NK-92 treated with Interleukin-12 subunit alpha and Interleukin-12 subunit beta, amount 100 ng/mL, for 24 hours (cell line): ENCODE data around the gene KBTBD13.
"Not testable (repeated sequence)": the region's sequence is repeated elsewhere in the genome, so short reads cannot be mapped to it uniquely, and the experiment has no call there.

Experiments used
- DNase-seq: peaks from one replicate; lab custom pipeline; 2025; lab: John Stamatoyannopoulos, UW

KBTBD13 gene

DNA sequence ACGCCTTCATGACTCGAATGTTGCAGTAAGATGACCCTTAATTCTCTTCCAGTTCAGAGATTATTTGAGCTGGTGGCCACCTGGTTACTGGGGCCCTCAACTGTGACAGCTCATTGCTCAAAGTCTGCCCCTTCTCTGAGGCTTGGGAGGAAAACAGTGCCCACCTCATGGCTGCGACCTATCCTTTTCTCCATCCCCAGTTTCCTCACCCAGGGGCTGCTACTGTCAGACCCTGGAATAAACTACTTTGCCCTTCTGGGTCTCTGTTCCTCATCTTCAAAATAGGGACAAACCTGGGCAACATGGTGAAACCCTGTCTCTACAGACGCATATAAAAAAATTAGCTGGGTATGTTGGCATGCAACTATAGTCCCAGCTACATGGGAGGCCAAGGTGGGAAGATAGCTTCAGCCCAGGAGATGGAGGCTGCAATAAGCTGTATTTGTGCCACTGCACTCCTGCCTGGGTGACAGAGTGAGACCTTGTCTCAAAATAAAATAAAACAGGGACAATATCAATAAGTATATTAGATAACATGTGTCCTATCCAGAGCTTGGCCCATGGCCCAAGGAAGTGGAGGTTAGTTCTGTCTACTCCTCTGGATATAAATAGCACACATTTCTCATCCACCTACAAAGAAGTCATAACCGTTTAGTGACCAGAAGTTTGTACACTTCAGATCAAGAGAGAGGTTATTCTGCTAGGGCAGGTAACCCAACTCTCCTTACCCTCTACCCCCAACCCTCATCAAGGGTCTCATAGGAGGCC is 6.6 kb upstream of the KBTBD13 start:
- DNase-seq = no peak

DNA sequence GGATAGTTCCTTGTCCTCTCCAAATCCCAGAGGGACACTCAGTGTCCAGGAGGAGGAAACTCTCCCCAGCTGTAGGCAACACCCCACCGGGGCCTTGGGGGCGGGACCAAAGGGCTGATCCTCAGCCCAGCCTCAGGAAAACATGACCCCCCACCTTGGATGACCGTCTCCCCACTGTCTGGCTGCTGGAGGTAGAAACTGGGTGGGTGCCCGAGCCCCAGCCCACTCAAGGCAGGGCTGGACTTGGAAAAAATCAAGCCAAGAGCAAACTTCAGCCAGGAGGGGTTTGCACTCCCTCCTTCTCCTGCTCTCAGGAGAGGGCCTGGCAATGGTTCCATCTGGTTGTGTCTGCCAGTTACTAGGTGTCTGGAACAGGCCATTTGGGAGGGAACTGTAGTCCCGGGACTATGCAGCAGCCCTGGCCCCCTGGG is 5.2 kb upstream of the KBTBD13 start:
- DNase-seq = no peak

DNA sequence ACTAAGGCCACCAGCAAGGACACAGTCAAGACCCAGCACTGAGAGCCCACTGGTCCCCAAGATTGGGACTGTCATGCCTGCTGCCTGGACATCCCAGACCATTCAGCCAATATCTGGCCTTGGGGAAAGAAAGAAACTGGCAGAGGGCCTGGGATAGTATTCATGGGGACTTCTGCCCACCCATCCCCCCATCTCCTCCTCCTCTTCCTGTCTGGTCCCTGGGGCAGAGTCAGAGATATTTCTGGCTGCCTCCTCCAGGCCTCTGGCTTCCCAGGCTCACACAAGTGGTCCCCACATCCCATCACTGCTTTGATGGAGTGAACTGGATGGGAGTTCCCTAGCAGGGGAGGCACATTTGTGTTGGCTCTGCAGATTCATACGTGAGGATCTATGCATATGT is 4.5 kb upstream of the KBTBD13 start:
- no peak for DNase-seq

DNA sequence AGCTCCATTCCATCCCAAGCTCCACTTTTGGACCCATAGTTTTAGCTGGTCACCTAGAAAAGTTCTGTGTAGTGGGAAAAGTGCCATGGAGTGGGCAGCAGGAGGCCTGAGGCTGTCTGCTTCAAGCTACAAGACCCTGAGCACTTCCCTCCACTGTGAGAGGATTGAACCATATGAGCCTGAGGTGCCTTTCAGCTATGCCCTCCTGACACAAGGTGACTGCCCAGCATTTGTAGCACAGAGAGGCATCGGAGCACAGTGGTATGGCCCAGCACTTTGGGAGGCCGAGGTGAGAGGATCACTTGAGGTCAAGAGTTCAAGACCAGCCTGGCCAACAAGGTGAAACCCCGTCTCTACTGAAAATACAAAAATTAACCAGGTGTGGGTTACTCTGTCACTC is 3.9 kb upstream of the KBTBD13 start:
- no peak for DNase-seq

DNA sequence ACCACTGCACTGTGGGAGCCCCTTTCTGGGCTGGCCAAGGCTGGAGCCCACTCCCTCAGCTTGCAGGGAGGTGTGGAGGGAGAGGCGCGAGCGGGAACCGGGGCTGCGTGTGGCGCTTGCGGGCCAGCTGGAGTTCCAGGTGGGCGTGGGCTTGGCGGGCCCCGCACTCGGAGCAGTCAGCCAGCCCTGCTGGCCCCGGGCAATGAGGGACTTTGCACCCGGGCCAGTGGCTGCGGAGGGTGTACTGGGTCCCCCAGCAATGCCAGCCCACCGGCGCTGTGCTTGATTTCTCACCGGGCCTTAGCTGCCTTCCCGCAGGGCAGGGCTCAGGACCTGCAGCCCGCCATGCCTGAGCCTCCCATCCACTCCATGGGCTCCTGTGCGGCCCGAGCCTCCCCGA is 1.6 kb upstream of the KBTBD13 start:
- not testable (repeated sequence) for DNase-seq

DNA sequence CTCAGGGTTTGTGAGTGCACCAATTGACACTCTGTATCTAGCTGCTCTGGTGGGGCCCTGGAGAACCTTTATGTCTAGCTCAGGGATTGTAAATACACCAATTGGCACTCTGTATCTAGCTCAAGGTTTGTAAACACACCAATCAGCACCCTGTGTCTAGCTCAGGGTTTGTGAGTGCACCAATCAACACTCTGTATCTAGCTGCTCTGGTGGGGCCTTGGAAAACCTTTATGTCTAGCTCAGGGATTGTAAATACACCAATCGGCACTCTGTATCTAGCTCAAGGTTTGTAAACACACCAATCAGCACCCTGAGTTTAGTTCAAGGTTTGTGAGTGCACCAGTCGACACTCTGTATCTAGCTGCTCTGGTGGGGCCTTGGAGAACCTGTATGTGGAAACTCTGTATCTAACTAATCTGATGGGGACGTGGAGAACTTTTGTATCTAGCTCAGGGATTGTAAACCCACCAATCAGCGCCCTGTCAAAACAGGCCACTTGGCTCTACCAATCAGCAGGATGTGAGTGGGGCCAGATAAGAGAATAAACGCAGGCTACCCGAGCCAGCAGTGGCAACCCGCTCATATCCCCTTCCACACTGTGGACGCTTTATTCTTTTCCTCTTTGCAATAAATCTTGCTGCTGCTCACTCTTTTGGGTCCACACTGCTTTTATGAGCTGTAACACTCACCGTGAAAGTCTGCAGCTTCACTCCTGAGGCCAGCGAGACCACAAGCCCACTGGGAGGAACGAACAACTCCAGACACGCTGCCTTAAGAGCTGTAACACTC is 745 bp upstream of the KBTBD13 start:
- not testable (repeated sequence) for DNase-seq

DNA sequence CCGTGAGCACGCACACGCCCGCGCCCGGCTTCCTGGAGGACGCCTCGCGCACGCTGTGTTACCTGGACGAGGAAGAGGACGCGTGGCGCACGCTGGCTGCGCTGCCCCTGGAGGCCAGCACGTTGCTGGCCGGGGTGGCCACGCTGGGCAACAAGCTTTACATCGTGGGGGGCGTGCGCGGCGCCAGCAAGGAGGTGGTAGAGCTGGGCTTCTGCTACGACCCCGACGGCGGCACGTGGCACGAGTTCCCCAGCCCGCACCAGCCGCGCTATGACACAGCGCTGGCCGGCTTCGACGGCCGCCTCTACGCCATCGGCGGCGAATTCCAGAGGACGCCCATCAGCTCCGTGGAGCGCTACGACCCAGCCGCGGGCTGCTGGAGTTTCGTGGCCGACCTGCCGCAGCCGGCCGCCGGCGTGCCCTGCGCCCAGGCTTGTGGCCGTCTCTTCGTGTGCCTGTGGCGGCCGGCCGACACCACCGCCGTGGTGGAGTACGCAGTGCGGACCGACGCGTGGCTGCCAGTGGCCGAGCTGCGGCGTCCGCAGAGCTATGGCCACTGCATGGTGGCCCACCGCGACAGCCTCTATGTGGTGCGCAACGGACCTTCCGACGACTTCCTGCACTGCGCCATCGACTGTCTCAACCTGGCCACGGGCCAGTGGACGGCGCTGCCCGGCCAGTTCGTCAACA is 890 bp downstream of the KBTBD13 start:
- DNase-seq = no peak

DNA sequence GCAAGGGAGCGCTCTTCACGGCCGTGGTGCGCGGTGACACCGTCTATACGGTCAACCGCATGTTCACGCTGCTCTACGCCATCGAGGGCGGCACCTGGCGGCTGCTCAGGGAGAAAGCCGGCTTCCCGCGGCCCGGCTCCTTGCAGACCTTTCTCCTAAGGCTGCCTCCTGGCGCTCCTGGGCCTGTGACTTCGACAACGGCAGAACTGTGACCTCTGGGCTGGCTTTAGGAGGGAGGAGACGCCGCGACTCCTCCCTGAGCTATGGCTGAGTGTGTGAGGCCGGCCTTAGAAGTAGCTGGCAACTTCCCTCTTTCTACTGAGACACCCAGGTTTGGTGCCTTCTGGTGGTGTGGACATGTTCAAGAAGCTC is 1.4 kb downstream of the KBTBD13 start:
- DNase-seq = no peak

DNA sequence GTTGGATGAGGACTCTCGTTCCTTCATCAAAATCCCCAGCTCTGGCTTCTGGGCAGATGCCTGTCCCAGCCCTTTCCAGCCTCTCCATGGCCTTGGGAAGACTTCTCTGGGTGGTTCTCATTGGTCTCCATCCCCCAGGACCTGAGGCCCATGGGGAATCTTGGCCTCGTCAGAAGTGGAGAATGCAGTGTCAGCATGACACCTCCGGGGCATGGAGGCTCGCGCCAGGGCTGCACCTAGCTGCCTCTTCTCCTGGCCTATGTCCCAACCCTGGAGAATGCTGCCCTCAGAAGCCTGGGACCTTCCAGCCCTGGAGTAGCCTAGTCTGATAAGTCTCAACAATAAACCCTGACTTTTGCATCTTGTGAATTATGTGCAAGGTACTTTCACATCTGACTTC is 3.0 kb downstream of the KBTBD13 start:
- DNase-seq = no peak

DNA sequence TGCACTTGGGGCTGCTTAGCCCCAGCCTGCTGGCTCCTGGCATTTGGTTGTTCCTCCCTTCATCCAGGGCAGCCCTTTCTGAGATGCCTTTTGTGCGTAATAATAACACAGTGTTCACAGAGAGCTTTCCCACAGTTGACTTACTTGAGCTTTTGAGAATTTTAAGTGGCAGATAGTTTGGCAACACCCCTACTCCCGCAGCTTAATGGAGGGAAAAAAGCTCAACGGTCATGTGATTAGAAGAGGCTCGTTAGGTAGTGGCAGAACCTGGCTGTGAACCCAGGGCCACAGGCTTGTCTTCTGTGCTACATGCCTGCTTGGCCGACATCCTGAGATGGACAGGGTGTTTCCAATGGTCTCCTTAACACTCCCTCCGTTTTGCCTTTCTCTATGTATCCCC is 4.7 kb downstream of the KBTBD13 start:
- no peak for DNase-seq

DNA sequence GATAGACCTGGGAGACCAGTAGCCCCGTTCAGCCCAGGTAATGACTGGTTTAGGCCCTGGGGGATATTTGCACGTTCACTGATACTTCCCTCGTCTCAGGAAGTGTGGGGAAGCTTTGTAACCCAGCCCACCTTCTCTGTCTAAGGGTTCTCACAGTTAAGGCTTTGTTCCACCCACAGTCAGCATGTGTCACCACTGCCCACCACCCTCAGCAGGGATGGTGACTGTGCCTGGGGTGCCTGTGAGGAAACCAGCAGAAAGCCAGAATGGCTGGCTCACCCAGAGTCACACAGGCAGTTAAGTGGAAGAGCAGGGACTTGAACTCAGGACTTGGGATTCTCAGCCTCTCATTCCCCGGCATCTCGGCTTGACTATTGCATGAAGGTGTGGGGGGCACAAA is 5.2 kb downstream of the KBTBD13 start:
- DNase-seq = no peak

DNA sequence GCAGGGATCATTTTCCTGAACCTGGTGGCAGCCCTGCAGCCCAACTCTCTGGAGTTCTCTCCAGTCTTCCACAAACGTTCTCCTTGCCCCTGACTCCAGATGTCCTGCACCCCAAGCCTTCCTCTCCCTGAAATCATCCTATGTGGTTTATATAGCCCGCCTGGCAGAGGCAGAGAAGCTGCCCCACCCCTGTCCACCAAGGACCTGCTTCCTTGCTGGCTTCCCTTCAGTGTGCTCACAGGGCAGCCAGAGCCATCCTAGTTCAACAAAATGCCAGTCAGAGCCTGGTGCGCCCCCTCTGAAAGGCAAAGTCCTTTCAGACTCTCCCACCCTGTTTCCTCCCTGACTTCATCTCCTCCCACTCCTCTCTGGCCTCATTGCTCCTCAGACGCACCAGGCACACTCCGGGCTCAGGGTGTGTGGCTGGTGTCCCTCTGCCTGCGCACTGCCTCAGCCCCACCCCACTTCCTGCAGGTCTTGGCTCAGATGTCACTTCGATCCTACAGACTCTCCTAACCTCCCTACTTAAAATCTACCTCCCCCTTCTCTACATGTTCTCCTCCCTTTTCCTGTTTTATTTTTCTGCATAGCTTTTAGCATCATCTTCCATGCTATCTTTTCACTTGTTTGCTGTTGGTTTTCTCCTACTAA is 5.9 kb downstream of the KBTBD13 start:
- DNase-seq = no peak

DNA sequence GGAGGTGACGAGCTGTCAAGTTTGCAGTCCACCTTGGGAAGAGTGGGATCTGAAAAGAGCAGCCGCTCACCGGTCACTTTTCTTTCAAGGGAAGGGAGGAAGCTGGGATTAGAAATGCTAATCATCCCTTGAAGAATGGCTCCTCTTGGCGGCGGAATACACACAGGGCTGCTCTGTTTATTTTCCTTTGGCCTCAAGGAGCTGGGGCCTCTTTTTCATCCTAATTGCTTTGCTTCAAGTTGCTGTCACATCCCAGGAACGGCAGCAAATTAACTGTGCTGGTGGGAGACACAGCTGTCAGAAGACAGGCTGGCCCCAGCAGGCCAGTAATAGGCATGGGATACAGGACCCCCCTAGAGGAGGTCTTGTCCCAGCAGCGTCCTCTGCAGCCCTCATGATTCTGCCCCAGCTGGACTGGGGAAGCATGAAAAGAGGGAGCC is 6.7 kb downstream of the KBTBD13 start:
- DNase-seq = no peak

DNA sequence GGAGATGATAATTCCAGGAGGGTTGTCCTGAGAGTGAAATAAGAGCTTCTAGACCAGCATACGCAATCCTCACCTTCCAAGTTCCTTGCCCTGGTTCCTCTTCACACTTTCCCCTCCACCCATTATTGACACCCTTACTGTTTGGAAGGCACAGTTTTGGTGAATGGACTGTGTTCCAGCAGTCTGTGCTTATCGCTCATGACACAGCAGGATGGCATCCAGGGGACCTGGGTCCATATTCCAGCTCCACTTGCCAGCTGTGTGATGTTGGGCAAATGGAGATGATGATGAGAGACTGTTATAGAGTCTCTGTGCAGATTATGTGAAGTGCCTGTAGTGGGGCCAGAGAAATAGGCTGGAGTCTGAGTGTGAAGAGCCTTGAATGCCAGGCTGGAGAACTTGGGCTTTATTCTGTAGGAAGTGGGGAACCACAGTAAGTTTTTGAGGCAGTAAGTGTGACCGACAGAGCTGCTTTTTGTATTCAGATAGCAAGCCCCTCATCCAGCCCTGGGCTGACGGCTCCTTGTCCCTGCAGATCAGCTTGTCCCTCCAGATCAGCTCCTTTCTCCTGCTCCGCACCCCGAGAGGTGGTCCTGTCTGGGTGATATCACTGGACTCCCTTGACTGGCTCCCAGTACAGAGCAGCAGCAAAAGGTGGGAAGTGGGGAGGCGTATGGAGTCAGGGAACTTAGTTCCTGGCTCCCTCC is 8.1 kb downstream of the KBTBD13 start:
- DNase-seq = no peak

DNA sequence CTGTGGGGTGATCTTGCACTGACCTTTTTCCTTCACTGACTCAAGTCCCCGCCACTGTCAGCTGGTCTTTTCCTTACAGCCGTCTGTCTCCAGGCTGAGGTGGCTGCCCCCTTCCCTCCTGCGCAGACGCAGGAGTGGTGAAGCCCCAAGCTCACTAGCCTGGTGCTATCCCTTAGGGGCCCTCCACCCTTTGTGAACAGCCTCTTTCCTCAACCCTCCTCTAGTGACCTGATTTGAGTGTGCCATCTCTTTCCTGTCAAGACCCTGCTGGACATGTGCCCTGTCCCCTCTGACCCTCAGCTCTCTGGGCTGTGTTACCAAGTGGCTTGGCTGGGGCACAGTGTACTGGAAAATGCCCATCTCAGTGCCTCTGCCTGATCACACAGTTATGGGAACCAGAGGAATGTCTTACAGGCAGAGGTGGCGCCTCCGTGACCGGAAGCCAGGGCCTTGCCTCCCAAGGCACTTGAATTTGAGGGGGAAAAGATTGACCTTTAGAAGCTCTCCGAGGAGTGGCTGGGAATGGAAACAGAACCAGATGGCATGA is 8.7 kb downstream of the KBTBD13 start:
- no peak for DNase-seq

DNA sequence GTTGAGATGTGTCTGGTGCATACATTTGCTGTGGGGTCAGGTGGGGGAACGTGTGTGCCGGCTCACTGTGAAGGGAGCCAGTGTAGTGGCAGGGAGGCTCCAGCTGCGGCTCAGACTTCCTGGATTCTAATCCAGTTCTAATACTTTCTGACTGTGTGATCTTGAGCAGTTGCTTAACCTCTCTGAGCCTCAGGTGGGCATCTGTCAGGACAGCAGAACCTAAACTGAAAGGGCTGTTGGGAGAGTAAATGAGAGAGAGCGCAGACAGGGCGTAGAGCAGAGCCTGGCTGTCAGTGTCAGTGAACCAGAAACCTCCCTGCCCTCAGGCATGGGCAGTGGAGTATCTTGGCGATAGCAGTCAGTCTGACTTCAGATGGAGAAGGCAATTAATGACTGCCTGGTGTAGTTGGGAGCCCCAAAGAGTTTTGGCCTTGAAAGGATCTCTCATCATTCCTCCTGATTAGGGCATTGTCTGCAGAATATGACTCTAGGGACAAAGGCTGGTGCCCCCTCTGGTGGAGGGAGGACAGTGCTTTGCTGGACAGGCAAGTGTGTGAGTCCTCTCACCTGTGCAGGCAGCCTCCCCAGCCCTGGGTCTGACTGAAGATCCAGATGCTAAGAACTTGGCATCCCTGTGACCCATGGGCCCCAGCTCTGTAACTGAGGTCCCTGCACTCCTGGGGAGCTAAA is 9.6 kb downstream of the KBTBD13 start:
- peak; percentile 8 for DNase-seq

DNA sequence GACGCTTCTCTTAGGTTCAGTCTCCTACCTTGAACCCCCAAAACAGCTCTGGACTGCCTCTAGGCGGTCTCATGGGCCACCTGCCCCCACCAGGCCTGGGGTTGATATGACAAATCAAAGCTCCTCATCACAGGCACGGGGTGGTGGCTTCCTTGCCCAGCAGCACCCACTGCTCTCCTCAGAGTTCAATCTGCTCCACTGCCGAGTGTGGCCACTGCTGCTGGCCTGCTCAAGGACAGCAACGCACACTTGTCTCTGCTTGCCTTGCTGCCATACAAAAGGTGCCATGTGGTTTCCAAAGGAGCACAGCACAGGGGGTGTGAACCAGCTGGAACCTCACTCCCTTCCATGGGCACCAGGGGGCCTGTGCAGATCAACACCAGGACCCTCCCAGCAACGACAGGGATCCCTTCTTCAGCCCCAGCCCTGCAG is 10.2 kb downstream of the KBTBD13 start:
- no peak for DNase-seq

DNA sequence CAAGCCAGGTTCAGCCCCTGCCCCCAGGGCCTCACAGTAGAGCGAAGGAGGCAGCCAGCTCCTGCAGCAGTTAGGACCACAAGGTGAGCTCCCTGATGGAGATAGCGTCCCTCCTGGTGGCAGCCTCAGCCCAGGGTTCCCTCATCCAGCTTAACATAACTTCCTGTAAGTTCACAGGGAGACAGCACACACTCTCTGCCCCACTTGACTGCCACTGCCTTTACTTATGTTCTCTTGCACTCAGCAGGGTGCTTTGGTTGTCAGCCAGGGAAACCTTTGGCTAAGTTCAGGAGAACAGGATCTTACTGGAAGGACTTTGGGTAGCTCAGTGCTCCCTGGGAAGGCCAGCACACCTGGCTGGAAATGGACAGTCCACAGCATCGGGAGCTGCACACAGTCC is 10.9 kb downstream of the KBTBD13 start:
- no peak for DNase-seq

DNA sequence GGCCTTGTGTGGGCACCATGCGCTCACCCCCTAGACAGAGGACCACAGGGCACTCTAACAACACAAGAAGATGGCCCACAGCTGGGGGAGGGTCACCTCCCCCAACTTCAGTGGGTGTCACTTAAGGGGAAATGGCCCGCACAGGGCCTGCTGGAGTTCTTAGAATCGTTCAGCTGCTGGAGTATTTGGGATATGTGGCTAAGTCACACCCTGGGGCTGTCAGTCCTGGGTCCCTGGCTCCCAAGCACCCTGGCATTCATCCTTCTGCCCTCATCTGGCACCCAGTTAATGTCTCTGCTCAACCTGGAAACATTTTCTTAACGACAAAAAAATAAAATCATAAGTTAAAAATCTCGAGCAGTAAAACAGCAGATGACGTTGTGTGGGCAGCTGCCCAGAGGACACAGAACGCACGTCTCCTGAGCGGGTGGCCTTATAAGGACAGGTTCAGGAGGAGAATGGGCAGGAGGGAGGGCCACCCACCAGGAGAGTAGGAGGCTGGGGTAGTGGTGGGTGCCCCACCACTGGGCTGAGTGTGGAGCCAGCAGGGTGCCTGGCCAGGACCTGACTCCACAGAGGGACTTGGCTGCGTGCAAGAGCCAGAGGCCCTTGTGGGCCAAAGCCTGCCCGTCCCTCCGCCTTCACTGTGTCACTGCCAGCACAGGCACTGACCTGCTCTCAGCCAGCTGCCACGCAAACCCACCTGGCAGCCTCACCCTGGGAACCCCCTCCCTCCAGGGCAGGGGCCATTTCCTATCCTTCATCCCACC is 11.5 kb downstream of the KBTBD13 start:
- no peak for DNase-seq

DNA sequence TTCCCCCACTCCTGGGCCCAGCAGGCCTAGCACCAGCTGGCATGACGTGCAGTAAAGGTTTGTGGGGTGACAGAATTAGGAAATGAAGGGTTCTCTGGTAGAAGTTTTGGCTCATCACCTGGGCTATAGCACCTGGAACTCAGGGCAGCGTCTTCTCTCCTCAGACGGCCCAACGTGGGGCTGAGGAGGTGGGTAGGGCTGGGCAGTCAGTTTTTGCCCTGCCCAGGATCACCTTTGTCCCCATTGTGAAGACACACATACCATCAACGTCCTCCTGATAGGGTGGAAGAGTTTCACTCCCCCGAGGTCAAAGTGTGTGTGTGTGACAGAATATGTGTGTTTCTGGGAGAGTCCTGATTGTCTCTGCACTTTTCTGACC is 12.1 kb downstream of the KBTBD13 start:
- no peak for DNase-seq
